ENCODE measurements around the gene CNNM2.
"Not testable (repeated sequence)": the region's sequence is repeated elsewhere in the genome, so short reads cannot be mapped to it uniquely, and the experiment has no call there.

CNNM2 gene

DNA sequence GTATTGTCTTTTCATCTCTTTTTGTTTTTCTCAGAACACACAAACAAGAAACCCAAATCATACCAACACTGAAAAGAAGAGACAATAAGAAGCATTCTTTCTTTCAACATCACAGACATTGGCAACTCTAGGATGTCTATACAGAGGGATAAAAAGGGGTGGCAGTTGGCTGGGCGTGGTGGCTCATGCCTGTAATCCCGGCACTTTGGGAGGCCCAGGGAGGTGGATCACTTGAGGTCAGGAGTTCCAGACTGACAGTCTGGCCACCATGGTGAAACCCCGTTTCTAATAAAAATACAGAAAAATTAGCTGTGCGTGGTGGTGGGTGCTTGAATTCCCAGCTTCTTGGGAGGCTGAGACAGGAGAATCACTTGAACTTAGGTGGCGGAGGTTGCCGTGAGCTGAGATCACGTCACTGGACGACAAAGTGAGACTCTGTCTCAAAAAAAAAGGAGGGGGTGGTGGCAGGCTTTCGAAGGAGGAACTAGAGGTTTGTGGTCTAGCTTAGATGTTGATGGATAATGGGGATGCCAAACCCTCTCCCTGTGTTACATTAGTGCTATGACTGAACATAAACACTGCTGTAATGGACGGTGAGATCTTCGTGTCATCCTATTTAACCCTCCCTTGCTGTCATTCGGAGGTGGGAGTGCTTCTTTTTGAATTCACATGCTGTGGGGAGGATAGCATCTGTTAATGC, 9.4 kb downstream of the CNNM2 start:
- peak; percentile 42 for DNase-seq

DNA sequence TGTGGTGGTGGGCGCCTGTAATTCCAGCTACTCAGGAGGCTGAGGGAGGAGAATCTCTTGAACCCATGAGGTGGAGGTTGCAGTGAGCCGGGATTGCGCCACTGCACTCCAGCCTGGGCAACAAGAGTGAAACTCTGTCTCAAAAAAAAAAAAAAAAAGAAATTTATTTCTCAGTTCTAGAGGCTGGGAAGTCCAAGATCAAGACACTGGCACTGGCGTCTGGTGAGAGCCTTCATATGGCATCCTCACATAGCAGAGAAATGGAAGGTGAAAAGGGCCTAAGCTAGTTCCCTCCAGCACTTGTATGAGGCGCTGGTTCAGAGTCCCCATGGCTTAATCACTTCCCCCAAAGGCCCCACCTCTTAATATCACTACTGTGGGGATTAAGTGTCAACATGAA, 10.3 kb downstream of the CNNM2 start:
- not testable (repeated sequence) for DNase-seq

DNA sequence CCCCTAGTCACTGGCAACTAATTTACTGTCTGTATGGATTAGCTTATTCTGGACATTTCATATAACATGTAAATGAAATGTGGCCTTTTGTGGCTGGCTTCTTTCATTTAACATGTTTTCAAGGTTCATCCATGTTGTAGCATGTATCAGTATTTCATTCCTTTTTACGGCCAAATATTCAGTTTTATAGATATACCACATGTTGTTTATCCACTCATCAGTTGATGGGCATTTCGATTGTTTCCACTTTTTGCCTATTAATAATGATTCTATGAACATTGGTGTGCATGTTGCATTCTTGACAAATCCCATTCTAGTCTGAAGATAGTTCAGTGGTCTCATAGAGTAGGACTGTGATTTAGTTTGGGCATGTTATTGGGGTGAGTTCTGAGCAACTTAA, 12.6 kb downstream of the CNNM2 start:
- no peak for DNase-seq

DNA sequence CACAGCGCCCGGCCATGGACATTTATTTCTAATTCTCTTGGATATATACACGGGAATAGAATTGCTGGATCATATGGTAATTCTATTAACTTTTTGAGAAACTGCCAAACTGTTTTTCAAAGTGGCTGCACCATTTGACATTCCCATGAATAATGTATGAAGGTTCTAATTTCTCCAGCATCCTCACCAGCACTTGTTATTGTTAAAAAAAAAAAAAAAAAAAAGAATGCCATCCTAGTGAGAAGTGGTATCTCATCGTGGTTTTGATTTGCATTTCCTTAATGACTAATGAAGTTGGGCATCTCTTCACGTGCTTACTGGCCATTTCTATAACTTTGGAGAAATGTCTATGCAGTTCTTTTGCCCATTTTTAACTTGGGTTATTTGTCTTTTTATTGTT, 13.5 kb downstream of the CNNM2 start:
- no peak for DNase-seq

DNA sequence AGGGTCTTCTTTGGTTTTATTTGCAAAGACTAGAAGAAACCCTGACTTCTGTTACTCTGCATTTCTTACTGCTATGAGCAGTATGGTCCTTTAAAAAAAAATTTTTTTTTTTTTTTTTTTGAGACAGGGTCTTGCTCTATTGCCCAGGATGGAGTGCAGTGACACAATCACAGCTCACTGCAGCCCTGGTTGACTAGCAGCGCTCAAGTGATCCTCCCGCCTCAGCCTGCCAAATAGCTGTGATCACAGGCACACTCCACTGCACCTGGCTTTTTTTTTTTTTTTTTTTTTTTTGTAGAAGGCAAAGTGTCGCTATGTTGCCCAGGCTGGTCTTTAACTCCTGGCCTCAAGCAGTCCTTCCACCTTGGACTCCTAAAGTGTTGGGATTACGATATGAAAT, 17.4 kb downstream of the CNNM2 start:
- DNase-seq, result no peak

DNA sequence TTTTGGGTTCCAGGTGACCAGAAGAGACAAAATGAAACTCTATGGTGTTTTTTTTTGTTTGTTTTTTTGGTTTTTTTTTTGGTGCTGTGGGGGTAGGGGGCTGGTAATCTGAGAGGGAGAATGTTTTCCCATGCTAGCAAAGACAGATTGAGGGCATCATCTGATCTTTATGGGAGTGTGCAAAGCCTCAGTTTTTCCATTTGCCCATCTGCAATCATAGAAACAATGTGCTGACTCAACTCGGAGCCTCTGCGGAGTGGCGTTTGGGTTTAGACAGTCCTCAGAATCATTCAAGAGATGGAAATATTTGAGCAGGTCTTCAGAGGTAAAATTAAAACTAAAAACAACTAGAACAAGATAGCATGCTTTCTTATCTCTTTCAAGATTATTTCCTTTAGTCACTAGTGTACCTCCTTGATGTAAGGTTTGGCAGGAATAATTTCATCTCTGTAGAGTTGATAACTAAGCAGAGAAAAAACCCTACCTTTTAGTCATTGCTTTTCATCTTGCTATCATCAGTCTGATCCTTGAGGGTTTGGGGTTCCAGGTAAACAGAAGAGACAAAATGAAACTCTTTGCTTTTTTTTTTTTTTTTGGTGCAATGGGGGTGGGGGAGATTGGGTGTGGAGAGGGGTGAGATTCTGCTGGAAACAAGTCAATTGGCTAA, 18.0 kb downstream of the CNNM2 start:
- DNase-seq, result no peak

DNA sequence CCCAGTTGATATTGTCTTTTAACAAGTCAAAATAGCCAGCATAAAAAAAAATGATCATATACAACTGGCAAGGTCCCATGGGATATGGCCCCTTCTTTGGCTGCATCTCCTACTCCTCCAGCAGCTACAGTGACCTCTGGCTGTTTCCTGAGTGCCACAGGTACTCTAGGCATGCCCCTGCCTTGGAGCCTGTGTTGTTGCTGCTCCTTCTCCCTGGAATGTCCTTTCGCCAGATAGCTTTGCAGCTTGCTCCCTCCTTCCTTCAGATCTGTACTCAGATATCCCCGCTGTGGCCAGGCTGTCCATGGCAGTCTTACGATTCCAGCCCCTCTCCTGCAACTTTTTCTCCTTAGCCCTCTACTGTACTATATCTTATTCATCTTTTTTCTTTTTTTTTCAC, 23.3 kb downstream of the CNNM2 start:
- DNase-seq, result no peak

DNA sequence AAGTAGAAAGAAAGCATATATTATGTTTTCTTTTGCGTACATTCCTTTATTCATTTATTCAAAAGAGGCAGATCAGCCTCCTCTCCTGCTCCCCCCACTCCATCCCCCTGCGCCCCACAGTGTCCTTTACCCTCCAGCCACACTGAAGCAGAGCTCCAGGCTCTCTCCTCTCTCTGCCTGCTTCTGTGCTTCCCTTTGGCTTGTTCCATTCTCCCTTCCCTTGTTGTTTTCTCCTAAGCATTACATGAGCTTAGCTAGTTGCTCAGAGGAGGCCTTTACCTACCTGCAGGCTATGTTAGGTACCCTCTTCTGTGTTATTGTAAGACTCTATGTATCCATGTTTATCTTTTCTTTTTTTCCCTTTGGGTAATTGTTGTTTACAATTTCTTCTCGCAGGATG, 27.4 kb downstream of the CNNM2 start:
- DNase-seq, result no peak

DNA sequence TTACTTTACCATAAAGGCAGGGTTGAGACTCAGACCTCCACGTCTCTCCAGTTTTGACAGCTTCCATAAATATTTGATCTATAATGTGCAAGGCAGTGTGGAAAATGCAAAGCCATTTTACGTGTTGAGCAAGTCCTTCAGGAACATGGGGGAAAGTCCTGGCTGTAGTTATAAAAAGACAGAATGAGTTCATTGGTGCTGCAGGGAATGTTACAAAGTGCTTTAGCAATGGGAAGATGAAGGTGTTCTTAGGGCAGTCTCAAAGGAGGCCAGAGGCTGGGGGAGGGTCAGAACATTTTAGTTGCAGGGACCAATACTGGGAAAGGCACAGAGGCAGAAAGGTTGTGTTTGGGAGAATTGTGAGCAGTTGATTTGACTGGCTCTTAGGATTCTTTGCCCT, 27.9 kb downstream of the CNNM2 start:
- no peak for DNase-seq

DNA sequence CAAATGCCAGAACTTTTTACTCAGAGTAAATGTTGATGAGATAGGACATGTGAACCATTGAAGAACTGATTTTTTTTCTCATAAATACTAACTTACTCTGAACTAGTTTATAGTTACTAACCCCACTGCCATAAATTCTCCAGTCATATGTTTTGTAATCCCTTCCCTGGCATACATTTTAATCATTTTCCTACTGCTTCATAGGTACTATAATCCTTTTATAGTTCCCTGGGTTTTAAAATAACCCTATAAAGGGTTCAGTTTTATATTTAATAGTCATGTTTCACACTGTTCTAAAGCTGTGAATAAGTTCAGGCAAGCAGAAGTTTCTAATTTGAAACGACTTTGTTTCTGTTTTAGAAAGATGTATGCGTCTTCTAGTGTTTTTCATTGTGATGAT, 28.9 kb downstream of the CNNM2 start:
- no peak for DNase-seq

DNA sequence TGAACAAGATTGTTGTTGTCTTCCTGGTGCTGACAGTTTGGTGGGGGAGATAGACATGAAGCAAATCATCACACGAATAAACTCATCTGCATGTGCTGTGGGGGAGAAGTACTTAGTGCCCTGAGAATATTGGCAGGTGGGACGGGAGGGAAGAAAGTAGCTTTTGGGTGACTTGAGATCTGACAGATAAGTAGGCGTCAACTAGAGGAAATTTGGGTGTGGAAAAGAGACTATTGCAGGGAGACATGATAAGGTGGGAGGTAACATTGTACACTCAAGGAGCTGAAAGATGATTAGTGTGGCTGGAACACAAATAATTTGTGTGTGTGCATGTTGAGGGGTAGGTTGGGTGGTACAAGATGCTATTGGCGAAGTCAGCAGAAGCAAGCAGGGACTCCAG, 30.1 kb downstream of the CNNM2 start:
- DNase-seq, result no peak

DNA sequence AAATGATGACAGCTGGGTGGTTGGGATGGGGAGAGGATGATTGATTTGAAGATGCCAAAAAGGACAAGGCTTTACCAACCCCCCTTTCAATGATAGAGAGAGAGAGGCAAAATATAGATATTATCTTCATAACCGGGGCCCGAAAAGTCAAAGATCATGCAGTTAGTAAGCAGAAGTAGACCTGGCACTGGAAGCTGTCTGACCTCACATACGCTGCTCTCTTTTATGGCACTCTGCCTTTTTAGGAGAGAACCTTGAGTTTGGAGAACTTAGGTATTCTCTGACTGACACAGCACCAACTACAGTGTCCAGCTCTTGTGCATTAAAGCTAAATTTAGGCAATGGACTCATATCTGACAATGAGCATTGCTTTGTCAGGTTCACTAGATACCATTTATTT, 30.7 kb downstream of the CNNM2 start:
- DNase-seq, result no peak

DNA sequence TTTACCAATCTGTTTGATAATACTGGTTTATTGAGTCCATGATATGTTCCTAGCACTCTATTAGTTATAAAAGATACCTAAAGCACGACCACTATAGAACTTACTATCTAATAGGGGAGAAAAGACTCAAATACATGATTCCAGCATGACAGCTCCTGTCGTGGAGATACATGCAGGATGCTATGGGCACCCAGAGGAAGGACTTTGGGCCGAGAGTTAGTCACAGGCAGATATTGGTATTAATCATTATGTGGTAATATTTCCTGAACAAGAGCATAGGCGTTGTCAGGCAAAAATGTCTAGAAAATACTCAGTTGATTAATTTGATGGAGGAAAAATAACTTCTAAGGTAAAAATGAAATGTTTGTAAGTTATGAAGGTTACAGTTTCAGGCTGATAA, 31.8 kb downstream of the CNNM2 start:
- DNase-seq, result no peak

DNA sequence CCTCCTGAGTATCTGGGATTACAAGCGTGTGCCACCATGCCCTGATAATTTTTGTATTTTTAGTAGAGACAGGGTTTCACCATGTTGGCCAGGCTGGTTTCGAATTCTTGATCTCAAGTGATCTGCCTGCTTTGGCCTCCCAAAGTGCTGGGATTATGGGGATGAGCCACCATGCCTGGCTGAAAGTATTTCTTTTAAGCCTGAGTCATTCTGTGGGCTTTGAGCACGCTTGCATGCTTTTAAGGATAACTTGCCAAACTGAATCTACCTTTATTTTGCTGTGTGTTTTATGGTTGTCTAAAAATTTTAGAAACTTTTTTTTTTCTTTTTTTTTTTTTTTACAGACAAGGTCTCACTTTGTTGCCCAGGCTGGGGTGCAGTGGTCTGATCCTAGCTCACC, 33.2 kb downstream of the CNNM2 start:
- no peak for DNase-seq

DNA sequence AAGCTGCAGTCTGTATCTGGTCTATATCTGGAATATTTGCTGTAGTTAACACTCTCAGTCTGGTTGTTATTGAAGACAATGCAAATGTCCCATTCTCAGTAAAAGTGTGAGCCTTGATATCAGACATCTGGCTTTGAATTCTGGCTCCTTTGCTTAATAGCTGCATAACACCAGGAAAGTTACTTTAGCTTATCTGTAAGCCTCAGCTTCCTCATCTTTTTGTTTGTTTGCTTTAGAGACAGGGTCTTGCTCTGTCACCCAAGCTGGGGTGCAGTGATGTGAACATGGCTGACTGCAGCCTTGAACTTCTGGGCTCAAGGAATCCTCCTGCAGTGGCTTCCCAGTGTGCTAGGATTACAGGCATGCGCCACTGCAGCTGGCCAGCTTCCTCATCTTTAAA, 41.3 kb downstream of the CNNM2 start:
- DNase-seq, result no peak

DNA sequence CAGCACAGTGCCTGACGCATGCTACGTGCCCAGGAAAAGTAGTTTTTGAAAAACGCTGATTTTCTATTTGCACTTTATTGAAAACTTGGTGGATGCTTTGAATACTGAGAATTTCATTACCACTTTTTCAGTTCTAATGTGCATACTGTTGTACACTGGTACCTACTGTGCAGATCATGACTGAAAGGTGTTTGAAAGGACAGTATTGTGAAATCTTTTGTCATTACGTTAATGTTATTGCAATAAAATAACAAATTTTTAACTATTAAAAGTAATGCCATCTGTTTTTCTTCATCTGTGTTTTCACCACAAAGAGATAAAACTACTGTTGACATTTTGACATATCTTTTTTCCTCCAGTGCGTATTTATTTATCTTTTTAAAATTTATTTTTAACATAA, 42.1 kb downstream of the CNNM2 start:
- DNase-seq, result no peak

DNA sequence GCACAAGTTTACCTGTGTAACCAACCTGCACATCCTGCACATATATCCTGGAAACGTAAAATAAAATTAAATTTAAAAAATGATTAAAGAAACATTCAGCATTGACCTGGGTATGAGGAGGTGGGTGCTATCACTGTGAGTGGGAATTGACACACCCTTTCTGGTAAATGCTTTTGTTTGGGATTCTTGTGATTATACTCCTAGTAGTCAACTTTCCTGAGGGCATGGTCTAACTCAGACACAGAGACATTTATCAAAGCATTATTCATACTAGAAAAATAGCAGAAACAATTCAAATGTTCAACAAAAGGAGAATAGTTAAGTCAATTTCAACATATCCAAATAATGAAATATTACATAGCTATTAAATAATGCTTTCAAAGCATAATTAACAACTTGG, 44.2 kb downstream of the CNNM2 start:
- no peak for DNase-seq

DNA sequence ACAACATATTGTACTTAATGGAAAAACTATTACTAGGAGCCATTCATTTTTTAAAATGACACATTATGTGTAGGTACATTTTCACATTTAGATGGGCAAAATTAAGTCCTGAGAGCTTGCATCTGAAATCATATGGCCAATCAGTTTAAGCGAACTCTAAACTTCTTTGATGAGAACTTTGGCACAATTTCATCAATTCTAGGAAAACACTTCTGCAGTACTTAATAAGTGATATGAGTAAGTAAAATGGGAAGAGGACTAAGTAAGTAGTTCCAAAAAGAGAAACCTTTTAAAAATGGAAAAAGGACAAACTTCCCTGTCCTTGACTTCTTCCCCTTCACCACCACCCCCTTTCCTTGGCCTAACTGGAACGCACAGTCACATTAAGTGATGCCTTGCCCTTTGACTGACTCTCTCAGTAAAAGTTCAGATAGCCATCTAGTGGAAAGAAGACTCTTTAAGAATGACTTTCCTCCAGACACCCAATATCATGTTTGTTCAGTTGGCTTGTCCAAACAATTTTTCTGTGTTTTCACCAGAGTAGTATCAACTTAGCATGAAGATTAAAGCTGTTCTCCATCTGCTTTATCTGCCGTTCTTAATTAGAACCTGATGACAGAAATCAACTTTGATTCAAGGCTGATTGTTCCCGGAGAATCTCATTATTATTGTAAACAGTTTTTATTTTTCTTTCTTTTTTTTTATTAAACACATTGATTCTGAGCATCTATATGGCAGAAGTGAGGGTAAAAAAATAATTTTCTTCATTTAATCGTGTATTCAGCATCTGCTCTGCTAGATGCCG, 45.1 kb downstream of the CNNM2 start:
- DNase-seq, result no peak

DNA sequence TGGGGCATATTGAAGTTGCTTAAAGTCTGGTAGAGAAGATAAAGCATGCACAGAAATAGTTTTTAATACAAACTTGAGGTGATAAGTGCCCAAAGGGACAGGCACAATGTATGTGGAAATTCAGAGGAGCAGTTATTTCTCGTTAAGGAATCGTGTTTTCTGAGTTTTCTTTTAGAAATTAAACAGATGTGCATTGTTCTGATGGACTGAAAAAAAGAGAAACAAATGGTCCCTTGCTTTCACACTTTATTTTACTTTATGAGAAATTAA, 45.6 kb downstream of the CNNM2 start:
- no peak for DNase-seq

DNA sequence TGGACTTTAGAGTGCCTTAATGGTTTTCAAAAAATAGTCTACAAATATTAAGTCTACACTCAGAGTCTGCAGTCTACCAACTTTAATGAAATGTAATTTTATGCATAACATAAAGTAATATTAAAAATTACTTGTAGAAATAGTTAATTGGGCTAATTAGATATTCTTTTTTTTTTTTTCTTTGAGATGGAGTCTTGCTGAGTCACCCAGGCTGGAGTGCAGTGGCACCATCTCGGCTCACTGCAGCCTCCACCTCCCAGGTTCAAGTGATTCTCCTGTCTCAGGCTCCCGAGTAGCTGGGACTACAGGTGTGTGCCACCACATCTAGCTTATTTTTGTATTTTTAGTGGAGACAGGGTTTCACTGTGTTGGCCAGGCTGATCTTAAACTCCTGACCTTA, 46.0 kb downstream of the CNNM2 start:
- not testable (repeated sequence) for DNase-seq

DNA sequence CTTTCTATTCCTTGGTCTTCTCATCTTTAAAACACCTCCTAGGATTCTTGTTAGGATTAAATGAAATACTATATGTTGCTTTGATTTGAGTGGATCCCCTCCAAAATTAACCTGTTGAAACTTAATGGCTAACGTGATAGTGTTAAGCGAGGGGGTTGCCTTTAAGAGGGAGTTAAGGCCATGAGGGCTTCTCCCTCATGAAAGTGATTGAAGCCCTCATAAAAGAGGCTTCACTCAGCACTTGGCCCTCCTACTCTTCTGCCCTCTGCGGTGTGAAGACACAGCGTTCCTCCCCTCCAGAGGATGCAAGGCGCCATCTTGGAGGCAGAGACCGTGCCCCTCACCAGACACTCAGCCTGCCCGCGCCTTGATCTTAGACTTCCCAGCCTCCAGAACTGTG, 46.6 kb downstream of the CNNM2 start:
- no peak for DNase-seq

DNA sequence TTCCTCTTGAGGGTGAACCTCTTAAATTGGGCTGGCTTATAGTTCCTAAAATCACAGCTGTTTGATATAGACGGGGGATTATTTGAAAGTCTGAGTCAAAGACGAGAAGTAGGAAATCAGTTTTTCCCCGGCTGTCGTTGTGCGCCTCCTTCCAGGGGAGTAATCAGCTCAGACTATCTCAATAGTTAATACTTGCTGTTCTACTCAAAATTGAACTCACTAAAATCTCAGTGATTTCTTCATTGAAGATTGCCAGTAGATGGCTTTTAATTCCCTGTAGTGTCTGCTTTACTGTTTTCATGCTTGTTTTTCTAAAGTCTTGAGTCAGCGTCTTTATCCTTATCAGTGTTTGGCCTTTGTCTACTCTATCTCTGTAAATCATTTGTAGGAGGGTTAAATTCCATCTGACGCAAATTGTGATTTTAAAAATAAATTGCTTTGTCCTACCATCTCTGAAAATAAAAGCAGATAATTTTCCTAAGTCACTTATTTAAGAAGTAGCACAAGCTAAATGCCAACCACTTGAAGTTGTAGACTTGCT, 47.3 kb downstream of the CNNM2 start:
- DNase-seq, result no peak

DNA sequence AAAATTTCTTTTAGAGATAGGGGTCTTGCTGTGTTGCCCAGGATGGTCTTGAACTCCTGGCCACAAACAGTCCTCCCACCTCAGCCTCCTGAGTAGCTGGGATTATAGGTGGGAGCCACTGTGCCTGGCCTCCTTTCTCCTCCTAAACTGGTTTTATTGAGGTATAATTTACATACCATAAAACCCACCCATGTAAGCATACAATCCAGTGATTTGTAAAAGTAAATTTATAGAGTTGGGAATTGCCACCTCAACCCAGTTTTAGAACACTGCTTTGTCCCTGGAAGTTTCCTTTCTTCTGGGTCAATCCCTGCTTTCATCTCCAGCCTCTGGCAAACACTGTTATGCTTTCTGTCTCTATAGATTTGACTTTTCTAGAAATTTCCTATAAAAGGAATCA, 49.0 kb downstream of the CNNM2 start:
- DNase-seq, result no peak
